ENCODE results near the gene TRPV3. TPM values are rescaled to one million over a fixed set of nuclear protein-coding genes. Genes with fewer than 3 reads are reported as not detected.
A peak's percentile ranks its signal among the peaks of the same experiment; 100 is the strongest.

Gene TRPV3
- total RNA-seq, 1 experiment from 2014 or later: 0.97 TPM

- no peak for DNase-seq (ENCODE audit: low read depth)
These were observed 11.1 kb downstream of the TRPV3 start for GRCh38 chr17:3546521-3546920.

GRCh38 chr17:3545151-3545550 lies 12.5 kb downstream of the TRPV3 start:
- DNase-seq (ENCODE audit: low read depth): no peak

GRCh38 chr17:3544365-3544764 lies 13.2 kb downstream of the TRPV3 start:
- no peak for DNase-seq (ENCODE audit: low read depth)

DNA sequence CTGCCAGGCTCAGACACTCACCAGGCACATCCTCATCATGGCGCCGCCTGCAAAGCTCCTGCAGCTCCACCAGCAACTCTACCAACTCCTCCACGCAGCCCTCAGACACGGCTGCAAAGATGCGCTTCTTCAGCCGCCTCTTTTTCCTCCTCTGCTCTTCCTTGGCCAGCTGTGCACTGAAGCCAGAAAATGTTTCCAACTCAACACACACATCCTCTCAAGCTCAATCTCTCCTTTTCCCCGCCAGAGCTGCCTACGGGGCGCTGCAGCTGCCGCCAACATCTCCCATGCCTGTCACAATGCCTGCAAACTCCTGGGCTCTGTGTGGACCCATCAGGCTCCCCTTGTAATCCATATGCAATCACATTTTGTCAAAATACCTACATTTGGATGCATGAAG lies 14.2 kb downstream of the TRPV3 start:
- DNase-seq (ENCODE audit: low read depth): no peak

GRCh38 chr17:3542410-3543088 lies 15.1 kb downstream of the TRPV3 start:
- DNase-seq (ENCODE audit: low read depth): no peak

GRCh38 chr17:3539881-3540540 lies 17.6 kb downstream of the TRPV3 start:
- no peak for DNase-seq (ENCODE audit: low read depth)

DNA sequence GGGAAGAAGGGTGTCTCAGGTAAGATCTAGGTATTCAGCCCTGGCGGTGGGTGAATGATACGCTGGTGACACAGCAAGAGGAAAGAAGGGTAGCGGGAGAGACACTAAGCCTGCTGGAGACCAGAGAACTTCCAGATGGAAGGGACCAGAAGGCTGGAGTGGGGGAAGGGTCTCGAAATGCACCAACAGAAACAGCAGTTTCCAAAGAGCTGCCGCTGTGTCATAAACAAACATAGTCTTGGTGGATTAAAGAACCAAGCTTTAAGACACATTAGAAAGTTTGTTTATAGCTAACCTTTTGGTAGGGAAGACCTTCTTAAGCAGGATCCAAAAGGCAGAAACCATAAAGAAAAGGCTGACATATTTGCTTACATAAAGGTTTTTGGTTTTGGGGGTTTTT lies 20.9 kb downstream of the TRPV3 start:
- no peak for DNase-seq (ENCODE audit: low read depth)

- peak; percentile 90 for DNase-seq (ENCODE audit: low read depth)
These were observed 22.2 kb downstream of the TRPV3 start for GRCh38 chr17:3535253-3535995.

DNA sequence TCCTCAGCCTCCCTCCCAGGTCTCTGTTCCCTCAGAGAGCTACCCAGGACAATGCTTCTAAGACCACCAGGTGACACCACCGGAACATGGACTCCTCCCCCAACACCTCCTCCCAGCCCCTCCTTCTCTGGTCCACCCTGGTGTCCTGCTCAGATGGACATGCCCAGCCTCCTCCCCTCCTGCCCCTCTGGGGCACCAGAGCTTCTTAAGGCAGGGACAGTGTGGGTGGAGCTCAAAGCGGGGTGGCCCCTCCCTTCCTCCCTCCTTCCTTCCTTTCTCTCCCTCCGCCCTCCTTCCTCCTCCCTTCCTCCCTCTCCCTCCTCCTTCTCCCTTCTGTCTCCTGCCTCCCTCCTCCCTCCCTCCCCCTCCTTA lies 22.7 kb downstream of the TRPV3 start:
- peak; percentile 70 for DNase-seq (ENCODE audit: low read depth)

GRCh38 chr17:3533752-3534151 lies 23.9 kb downstream of the TRPV3 start:
- DNase-seq (ENCODE audit: low read depth): no peak

DNA sequence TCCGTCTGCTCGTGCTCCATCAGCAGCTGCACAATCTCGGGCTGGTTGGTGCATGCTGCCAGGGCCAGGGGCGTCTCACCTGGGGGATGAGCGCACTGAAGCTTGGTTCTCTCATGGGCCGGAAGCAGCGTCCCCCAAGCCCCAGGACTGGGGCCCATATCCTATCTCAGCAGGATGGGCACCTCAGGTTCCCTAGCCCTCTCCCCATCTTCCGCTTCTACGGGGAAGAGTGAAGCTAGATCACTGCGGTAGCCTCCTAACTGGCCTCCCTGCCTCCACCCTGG lies 24.8 kb downstream of the TRPV3 start:
- DNase-seq (ENCODE audit: low read depth): no peak

DNA sequence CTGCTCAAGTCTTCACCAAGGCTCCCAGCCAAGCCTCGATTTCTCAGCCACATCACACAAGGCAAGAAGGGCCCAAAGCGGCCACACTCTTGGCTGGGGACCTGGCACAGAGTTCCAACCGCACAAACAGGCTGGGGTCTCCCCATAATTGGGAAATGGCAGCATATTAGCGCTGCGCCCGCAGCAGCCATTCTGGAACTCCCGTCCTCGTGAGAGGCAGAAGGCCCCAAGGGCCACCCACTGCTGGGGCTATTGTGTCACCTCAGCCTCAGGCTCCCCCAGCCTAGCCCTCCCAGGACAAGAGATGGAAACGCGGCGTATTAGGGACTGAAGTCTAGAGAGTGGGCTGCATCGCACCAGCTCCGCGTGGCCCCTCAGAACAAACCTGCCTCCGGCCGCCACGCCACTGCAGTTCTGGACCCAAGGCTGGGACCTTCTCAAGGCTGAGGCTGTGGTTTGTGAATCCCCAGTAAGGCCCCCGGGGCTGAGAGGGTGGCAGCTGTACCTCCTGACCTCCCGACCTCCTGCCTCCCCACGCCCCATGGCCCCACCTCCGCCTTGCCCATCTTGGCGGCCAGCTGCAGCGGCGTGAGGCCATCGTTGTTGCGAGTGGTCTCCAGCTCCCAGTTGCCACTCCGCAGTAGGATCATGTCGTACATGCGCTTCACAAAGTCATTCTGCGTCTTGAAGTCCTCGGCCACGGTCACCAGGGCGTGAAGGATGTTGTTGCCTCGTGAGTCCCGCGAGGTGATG lies 25.3 kb downstream of the TRPV3 start:
- no peak for DNase-seq (ENCODE audit: low read depth)

DNA sequence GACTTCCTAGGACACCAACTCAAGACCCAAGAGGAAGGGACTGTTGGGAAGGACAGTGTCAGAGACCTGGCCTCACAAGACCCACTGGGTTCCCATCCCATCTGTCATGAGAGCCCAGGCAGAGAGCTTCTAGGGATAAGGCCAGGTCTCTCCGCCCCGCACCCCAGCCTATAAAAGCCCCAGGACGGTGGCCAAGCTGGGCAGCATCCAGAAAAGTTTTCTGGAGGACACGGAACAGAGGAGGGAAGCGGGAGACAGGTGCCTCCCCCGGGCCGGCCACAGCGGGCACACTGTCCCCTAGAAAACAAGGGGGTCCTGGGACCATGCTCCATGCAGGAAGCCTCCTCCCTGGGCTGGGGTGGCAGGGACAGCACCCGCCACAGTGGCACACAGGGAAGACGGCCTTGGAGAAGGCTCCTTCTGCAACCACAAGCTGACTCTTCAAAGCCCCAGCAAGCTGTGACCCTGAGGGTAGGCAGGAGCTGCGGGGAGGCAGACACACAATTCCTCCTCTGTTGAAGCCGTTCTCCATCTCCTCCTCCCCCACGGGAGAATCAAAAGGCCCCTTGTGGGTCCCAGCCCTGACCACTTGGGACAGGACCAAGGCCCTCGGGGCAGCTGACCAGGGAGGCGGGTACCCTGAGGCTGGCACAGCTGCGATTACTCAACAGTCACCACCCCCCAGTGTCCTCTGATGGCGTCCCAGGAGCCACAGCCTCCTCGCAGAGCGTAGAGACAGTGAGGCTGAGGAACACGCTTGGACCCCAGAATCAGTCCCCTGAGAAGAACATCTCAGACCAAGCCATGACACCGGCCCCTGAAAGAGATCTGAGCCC lies 26.1 kb downstream of the TRPV3 start:
- no peak for DNase-seq (ENCODE audit: low read depth)

GRCh38 chr17:3529817-3530741 lies 27.5 kb downstream of the TRPV3 start:
- no peak for DNase-seq (ENCODE audit: low read depth)

- DNase-seq (ENCODE audit: low read depth): peak; percentile 57
These were observed 28.6 kb downstream of the TRPV3 start for GRCh38 chr17:3528880-3529511.

GRCh38 chr17:3528403-3528851 lies 29.2 kb downstream of the TRPV3 start:
- no peak for DNase-seq (ENCODE audit: low read depth)

GRCh38 chr17:3527896-3528295 lies 29.7 kb downstream of the TRPV3 start:
- DNase-seq (ENCODE audit: low read depth): no peak

DNA sequence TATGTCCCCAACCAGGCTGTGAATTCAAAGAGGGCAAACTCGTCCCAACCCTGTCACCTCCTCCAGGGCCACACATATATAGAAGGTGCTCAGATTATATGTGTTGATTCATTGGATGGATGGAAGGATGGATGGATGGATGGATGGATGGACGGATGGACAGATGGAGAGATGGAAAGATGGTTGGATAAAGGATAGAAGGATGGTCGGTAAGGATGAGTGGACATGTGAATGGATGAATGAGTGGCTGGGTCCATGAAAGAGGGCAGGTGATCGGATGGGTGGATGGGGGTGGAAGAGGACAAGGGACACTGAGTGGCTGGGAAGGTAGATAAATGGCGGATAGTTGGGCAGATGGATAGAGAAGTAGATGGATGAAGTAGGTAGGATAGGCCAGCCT lies 30.1 kb downstream of the TRPV3 start:
- no peak for DNase-seq (ENCODE audit: low read depth)

- no peak for DNase-seq (ENCODE audit: low read depth)
These were observed 30.6 kb downstream of the TRPV3 start for GRCh38 chr17:3526971-3527370.

DNA sequence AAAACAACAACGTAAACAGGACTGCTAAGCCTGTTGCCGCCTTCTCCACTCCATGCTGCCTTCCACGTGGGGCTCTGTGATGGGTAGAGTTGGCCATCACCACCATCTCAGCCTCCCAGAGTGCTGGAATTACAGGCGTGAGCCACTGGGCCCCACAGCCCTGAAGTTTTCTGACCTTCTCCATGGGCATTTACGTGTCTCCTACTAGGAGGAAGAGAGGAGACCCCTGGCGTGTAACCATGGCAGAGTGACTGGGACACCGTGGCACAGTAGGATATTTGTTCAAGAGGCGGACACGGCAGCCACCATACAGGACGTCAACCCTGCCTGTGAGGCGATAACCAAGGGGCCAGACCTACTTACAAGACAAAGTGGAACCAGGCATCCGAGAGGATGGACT lies 31.1 kb downstream of the TRPV3 start:
- DNase-seq (ENCODE audit: low read depth): no peak

Data from Daoy (cell line).